Caco-2 (cell line): Measurements from ENCODE around the gene SF3B2. TPM values are rescaled to one million over a fixed set of nuclear protein-coding genes. Genes with fewer than 3 reads are reported as not detected.
"Not testable (repeated sequence)": the region's sequence is repeated elsewhere in the genome, so short reads cannot be mapped to it uniquely, and the experiment has no call there.

Experiments
- BruUV-seq: library from RNA; stranded (reverse); fragments of 400-500 nt; replicated peaks from 2 replicates; lab custom pipeline; 2021; lab: Mats Ljungman, UMichigan
- CTCF ChIA-PET: fragments of 300-600 bp; sonication (Branson Sonifier 250); formaldehyde crosslinking; loops from one replicate; lab custom pipeline; 2022; ENCODE audit warnings: antibody characterized with exemption; lab: Charles Lee
- POLR2A ChIA-PET: fragments of 300-600 bp; sonication (Branson Sonifier 250); formaldehyde crosslinking; loops from one replicate; lab custom pipeline; 2022; ENCODE audit warnings: antibody characterized with exemption; lab: Charles Lee
- DNase-seq, 2 experiments: peaks; one replicate each; pipeline versions ENCODE4 v3.0.0 to v3.0.0-alpha.2; 2020 to 2022
- H3K27me3 ChIP-seq: replicated peaks from 2 replicates; pipeline ENCODE4 v1.6.0; 2011; ENCODE audit warnings: low read length; ENCODE audit not compliant: control insufficient read depth, insufficient read depth
- H3K36me3 ChIP-seq: 2 replicates; pipeline ENCODE4 v1.5.1; 2011; ENCODE audit warnings: low read length; ENCODE audit not compliant: control insufficient read depth, insufficient read depth
- H3K4me1 ChIP-seq: fragments of 250-450 bp; sonication (Bioruptor Pico); 2 replicates; pipeline ENCODE4 v1.5.1; 2020; ENCODE audit warnings: mild to moderate bottlenecking
- H3K4me3 ChIP-seq: 2 replicates; pipeline ENCODE4 v1.5.1; 2011; ENCODE audit warnings: low read depth, mild to moderate bottlenecking, control low read depth, low read length
- H3K9me3 ChIP-seq: fragments of 250-450 bp; sonication (Bioruptor Pico); 2 replicates; pipeline ENCODE4 v1.5.1; 2020; ENCODE audit warnings: mild to moderate bottlenecking, moderate library complexity
- H3K27ac Mint-ChIP-seq: one replicate; pipeline ENCODE4 v1.8.0; 2022; ENCODE audit warnings: mixed read lengths; ENCODE audit not compliant: unreplicated experiment
- H3K27me3 Mint-ChIP-seq: one replicate; pipeline ENCODE4 v1.8.0; 2022; ENCODE audit warnings: mixed read lengths; ENCODE audit not compliant: insufficient read depth, unreplicated experiment
- H3K36me3 Mint-ChIP-seq: one replicate; pipeline ENCODE4 v1.8.0; 2022; ENCODE audit warnings: mild to moderate bottlenecking, mixed read lengths; ENCODE audit not compliant: insufficient read depth, unreplicated experiment
- H3K4me1 Mint-ChIP-seq: one replicate; pipeline ENCODE4 v1.8.0; 2022; ENCODE audit warnings: low read depth, mixed read lengths; ENCODE audit not compliant: unreplicated experiment
- H3K4me3 Mint-ChIP-seq: one replicate; pipeline ENCODE4 v1.8.0; 2022; ENCODE audit warnings: mild to moderate bottlenecking, moderate library complexity, mixed read lengths; ENCODE audit not compliant: unreplicated experiment
- H3K9me3 Mint-ChIP-seq: one replicate; pipeline ENCODE4 v1.8.0; 2022; ENCODE audit warnings: mixed read lengths; ENCODE audit not compliant: unreplicated experiment
- CTCF ChIP-seq, 2 experiments: fragments of 200-600 bp in 1 of 2; IDR thresholded peaks; 1 replicate in 1 of 2; 2 replicates in 1 of 2; pipeline versions ENCODE4 v1.5.1 to v1.8.0; 2011 to 2022; ENCODE audit warnings: antibody characterized with exemption in 1 of 2, control low read depth in 1 of 2, inconsistent platforms in 1 of 2, low read depth in 1 of 2, low read length in 1 of 2, mild to moderate bottlenecking in 1 of 2, moderate library complexity in 1 of 2; ENCODE audit not compliant: insufficient read depth in 1 of 2, severe bottlenecking in 1 of 2, unreplicated experiment in 1 of 2
- intact Hi-C: fragments of 100-400 bp; cut with micrococcal nuclease; formaldehyde crosslinking; loops from one replicate; pipeline ENCODE4 v1.10.0; 2022; ENCODE audit not compliant: unreplicated experiment
- total RNA-seq: library from RNA; stranded (reverse); gene quantifications from 2 replicates; pipeline ENCODE4 v1.2.3, GENCODE V29; 2022

SF3B2 gene
- total RNA-seq, 1 experiment from 2014 or later, result 224 TPM

DNA sequence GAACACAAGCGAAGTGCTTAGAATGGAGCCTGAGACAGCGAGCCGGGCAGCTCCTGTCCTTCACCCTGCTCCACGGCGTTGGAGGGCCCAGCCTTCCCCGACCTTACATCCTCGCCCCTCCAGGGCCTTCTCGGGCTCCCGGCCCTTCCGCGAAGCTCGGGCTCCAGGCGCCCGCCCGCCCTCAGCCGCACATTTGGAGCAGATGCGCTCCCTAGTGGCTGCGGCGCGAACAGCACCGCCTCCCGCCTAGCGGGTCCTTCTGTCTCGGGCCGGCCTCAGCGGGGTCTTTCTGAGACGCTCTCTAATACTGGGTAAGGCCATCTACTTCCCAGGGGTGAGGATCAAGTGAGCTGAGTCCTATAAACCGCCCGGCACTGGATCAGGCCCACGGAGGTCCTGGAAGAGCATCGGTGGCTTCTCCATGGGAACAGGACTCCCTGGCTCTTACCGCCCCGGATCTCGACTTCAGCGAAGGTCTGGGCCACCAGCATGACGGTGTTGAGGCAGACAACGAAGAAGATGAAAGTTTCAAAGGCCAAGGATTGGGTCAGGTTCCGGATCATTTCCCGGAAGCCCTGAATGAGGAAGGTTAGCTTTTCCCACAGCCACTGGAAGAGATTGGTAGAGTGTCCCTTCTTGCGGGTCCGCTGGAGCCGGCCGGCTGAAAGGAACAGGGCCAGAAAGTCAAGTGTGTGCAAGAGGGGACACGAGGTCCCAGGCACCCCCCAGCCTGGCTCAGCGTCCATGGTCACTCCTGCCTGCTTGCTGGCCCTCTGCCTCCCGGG lies 29.6 kb upstream of the SF3B2 start:
- no peaks in the 10 kb centered on the region for H3K27me3 ChIP-seq
- intact Hi-C loops, result loop anchor here (1.0 to 2.0 kb wide), 2 partner anchors 20 to 33 kb away; partner anchors contain the start of genes BANF1 and EIF1AD
- POLR2A ChIA-PET, result interaction anchor here (0.6 kb wide), 3 partner anchors 29 to 375 kb away, joined by 4 to 6 read pairs (median 5); partner anchors contain the start of genes FIBP and SF3B2
- no peaks in the 10 kb centered on the region for H3K36me3 ChIP-seq
- no TSS peak for BruUV-seq
- peak; percentile 96 for TF ChIP-seq CTCF (IDR thresholded peaks at IDR 0.05; ENCODE audit: insufficient read depth in 1 of 2, low read depth in 1 of 2, low read length in 1 of 2, severe bottlenecking in 1 of 2, unreplicated experiment in 1 of 2)
- H3K36me3 Mint-ChIP-seq, result no peaks in the 10 kb centered on the region
- H3K9me3 Mint-ChIP-seq, result no peaks in the 10 kb centered on the region
- H3K9me3 ChIP-seq, result no peaks in the 10 kb centered on the region
- no peaks in the 10 kb centered on the region for H3K4me1 Mint-ChIP-seq
- H3K4me1 ChIP-seq, result no peaks in the 10 kb centered on the region
- peak; percentile 73 to 89 for DNase-seq
- H3K27me3 Mint-ChIP-seq, result peaks cover 3% of the 10 kb centered on the region
- H3K4me3 Mint-ChIP-seq, result peak overlapping the region; percentile 63
- no peak overlapping the region; the same call in 1 of the 2 replicates for H3K4me3 ChIP-seq
- CTCF ChIA-PET, result interaction anchor here (0.5 to 1.5 kb wide), 14 partner anchors 9 to 664 kb away, joined by 3 to 8 read pairs (median 4); partner anchors contain the start of genes BANF1 and CCDC85B
- peak overlapping the region; percentile 40 for H3K27ac Mint-ChIP-seq

DNA sequence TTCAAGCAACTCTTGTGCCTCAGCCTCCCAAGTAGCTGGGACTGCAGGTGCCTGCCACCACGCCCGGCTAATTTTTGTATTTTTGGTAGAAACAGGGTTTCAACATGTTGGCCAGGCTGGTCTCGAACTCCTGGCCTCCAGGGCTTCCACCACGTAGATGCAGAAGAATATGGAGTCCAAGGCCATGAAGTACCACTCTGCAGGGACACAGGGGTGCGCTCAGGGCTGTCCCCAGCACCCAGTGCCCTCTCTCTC lies 29.1 kb upstream of the SF3B2 start:
- H3K27me3 ChIP-seq, H3K9me3 Mint-ChIP-seq, H3K4me1 Mint-ChIP-seq, H3K4me3 Mint-ChIP-seq, BruUV-seq, H3K4me3 ChIP-seq, H3K27ac Mint-ChIP-seq, H3K4me1 ChIP-seq, H3K36me3 ChIP-seq, DNase-seq, H3K36me3 Mint-ChIP-seq, H3K9me3 ChIP-seq, H3K27me3 Mint-ChIP-seq, POLR2A ChIA-PET: not testable (repeated sequence)
- CTCF ChIA-PET, result interaction anchor here (0.5 to 1.5 kb wide), 4 partner anchors 18 to 198 kb away, joined by 3 to 8 read pairs (median 4); partner anchors contain the start of gene CCDC85B
- intact Hi-C loops, result loop anchor here (2.0 kb wide), 1 partner anchor 20 kb away; the partner anchor contains the start of genes BANF1 and EIF1AD

GRCh38 chr11:66026017-66026529 lies 26.1 kb upstream of the SF3B2 start, which contains the start of gene CATSPER1:
TSS of gene CATSPER1 (minus strand) at chr11:66026479. CDS start at chr11:66026379, 100 bp downstream.
- no peak for TF ChIP-seq CTCF (IDR thresholded peaks at IDR 0.05; ENCODE audit: insufficient read depth in 1 of 2, low read depth in 1 of 2, low read length in 1 of 2, severe bottlenecking in 1 of 2, unreplicated experiment in 1 of 2)
- H3K36me3 ChIP-seq, result no peaks in the 10 kb centered on the region
- BruUV-seq, result no TSS peak
- Mint-ChIP-seq H3K4me3 (no peak within 1 kb of the TSS), H3K4me1 (no peaks in the 10 kb centered on the region), H3K9me3 (no peaks in the 10 kb centered on the region), H3K27me3 (peaks cover 3% of the 10 kb centered on the region), H3K27ac (no peak within 1 kb of the TSS), H3K36me3 (no peaks in the 10 kb centered on the region)
- H3K4me1 ChIP-seq, result no peaks in the 10 kb centered on the region
- H3K27me3 ChIP-seq, result no peaks in the 10 kb centered on the region
- ChIA-PET CTCF (no interaction called here), POLR2A (no interaction called here)
- H3K4me3 ChIP-seq, result no peak within 1 kb of the TSS
- no peaks in the 10 kb centered on the region for H3K9me3 ChIP-seq
- no peak for DNase-seq
- intact Hi-C loops, result no loop called here
